Transverse colon (tissue), 4 donors: ENCODE data around the gene PLEKHA6. TPM values are rescaled to one million over a fixed set of nuclear protein-coding genes. Genes with fewer than 3 reads are reported as not detected.

Experiments
- DNase-seq: peaks from one replicate; pipeline ENCODE4 v3.0.0-alpha.2; 2019
- H3K27ac ChIP-seq, 4 donors: fragments of 200-600 bp; sonication (generic); 2 replicates each; pipeline ENCODE4 v1.5.1; 2016 to 2018; ENCODE audit warnings: inconsistent platforms in 4 of 4
- H3K27me3 ChIP-seq: fragments of 200-600 bp; sonication (generic); 2 replicates; pipeline ENCODE4 v1.5.1; 2017; ENCODE audit warnings: inconsistent platforms
- H3K36me3 ChIP-seq, 4 donors: fragments of 200-600 bp; sonication (generic); 2 replicates each; pipeline ENCODE4 v1.5.1; 2017 to 2019; ENCODE audit warnings: inconsistent platforms in 4 of 4
- H3K4me1 ChIP-seq, 4 donors: fragments of 200-600 bp; sonication (generic); 2 replicates each; pipeline ENCODE4 v1.5.1; 2017 to 2020; ENCODE audit warnings: inconsistent platforms in 4 of 4
- H3K4me3 ChIP-seq, 4 donors: fragments of 200-600 bp; sonication (generic); 1 replicate in 1 of 4; 2 replicates in 3 of 4; pipeline versions ENCODE4 v1.5.1 to v1.6.1; 2017 to 2019; ENCODE audit warnings: inconsistent platforms in 4 of 4
- H3K9me3 ChIP-seq, 2 donors: fragments of 200-600 bp; sonication (generic); 2 replicates each; pipeline ENCODE4 v1.5.1; 2017 to 2019; ENCODE audit warnings: inconsistent platforms in 2 of 2
- CTCF ChIP-seq, 5 experiments: fragments of 200-600 bp in 3 of 5; fragments of 450-650 bp in 2 of 5; sonication (generic) in 3 of 5; IDR thresholded peaks; 1 replicate in 2 of 5; 2 replicates in 3 of 5; pipeline ENCODE4 v1.5.1; 2016 to 2017; ENCODE audit warnings: antibody characterized with exemption in 5 of 5, inconsistent platforms in 3 of 5, mild to moderate bottlenecking in 2 of 5, moderate library complexity in 1 of 5
- EP300 ChIP-seq: sonication (generic); formaldehyde crosslinking; IDR thresholded peaks from one replicate; pipeline ENCODE4 v1.6.1; 2017; ENCODE audit warnings: antibody characterized with exemption, low read depth
- POLR2A ChIP-seq: fragments of 450-650 bp; IDR thresholded peaks from one replicate; pipeline ENCODE4 v1.6.1; 2016; ENCODE audit warnings: antibody characterized with exemption, mild to moderate bottlenecking, moderate library complexity
- POLR2AphosphoS5 ChIP-seq, 3 donors: sonication (generic); formaldehyde crosslinking; IDR thresholded peaks; one replicate each; pipeline ENCODE4 v1.6.1; 2016; ENCODE audit warnings: antibody characterized with exemption in 3 of 3
- WGBS, 2 donors: methylation state at CpG; one replicate each; pipeline ENCODE4 v1.1.5; 2018; ENCODE audit warnings: low coverage in 1 of 2; 5-methylcytosine and 5-hydroxymethylcytosine counted together
- in situ Hi-C, 4 donors: fragments of 200-750 bp; cut with MboI; loops; one replicate each; pipeline versions ENCODE4 v1.15.0 to v1.15.1; 2017; ENCODE audit warnings: low sequenced_read_pairs in 3 of 4, low pct_ligation_motif_present in 1 of 4, low pct_unique_long_range_greater_than_20kb in 1 of 4
- intact Hi-C: fragments of 100-400 bp; cut with DNase I; formaldehyde crosslinking; loops from one replicate; pipeline ENCODE4 v1.15.1; 2023; ENCODE audit warnings: low total_unique reads
- total RNA-seq, 4 donors: library from RNA; depleted of rRNA; stranded (reverse); fragments of >200 nt; gene quantifications; one replicate each; pipeline ENCODE4 v1.1.0, GENCODE V29; 2016

The PLEKHA6 gene
- total RNA-seq, 4 donors from 2014 or later = 58.7 to 209 (median 97.9) TPM

GRCh38 chr1:204294357-204294756, 65.4 kb downstream of the PLEKHA6 start:
- intact Hi-C loops (no loop called here), in situ Hi-C loops (no loop called here)
- no peak for TF ChIP-seq CTCF (IDR thresholded peaks at IDR 0.05)
- TF ChIP-seq EP300 = no peak
- TF ChIP-seq POLR2A = no peak
- peak; percentile 47 to 70 (median 56) for TF ChIP-seq POLR2AphosphoS5 (IDR thresholded peaks at IDR 0.05)
- Histone ChIP-seq H3K27ac (peak overlapping the region; percentile 61 to 74 (median 66)), H3K9me3 (no peaks in the 10 kb centered on the region), H3K4me1 (peaks cover 9 to 43% (median 21%) of the 10 kb centered on the region in 4 donors), H3K27me3 (no peaks in the 10 kb centered on the region), H3K36me3 (no peaks in the 10 kb centered on the region), H3K4me3 (no peak overlapping the region)
- 56 to 77% methylated on average over 3 to 5 of the region's 5 CpGs for WGBS, 2 donors
- DNase-seq = peak; percentile 34

GRCh38 chr1:204293605-204294337, 66.0 kb downstream of the PLEKHA6 start:
- no peaks in the 10 kb centered on the region for H3K27me3 ChIP-seq
- WGBS, 2 donors = 66 to 78% methylated on average over 7 of the region's 7 CpGs
- H3K9me3 ChIP-seq = no peaks in the 10 kb centered on the region
- H3K4me1 ChIP-seq = peaks cover 9 to 45% (median 21%) of the 10 kb centered on the region in 4 donors
- in situ Hi-C loops (no loop called here), intact Hi-C loops (no loop called here)
- peak overlapping the region; percentile 61 to 74 (median 66) for H3K27ac ChIP-seq
- no peaks in the 10 kb centered on the region for H3K36me3 ChIP-seq
- no peak for DNase-seq
- TF ChIP-seq POLR2A (no peak), CTCF (IDR thresholded peaks at IDR 0.05) (no peak), POLR2AphosphoS5 (IDR thresholded peaks at IDR 0.05) (peak in 2 of 3 donors; percentile 8 to 43)
- H3K4me3 ChIP-seq = no peak overlapping the region

GRCh38 chr1:204292740-204293139, 67.0 kb downstream of the PLEKHA6 start:
- in situ Hi-C loops (no loop called here), intact Hi-C loops (no loop called here)
- no peak for TF ChIP-seq EP300
- TF ChIP-seq POLR2A = no peak
- no peak for TF ChIP-seq POLR2AphosphoS5 (IDR thresholded peaks at IDR 0.05)
- no peak for TF ChIP-seq CTCF (IDR thresholded peaks at IDR 0.05)
- no peaks in the 10 kb centered on the region for H3K9me3 ChIP-seq
- H3K27me3 ChIP-seq = no peaks in the 10 kb centered on the region
- peak overlapping the region; percentile 61 to 74 (median 66) for H3K27ac ChIP-seq
- H3K4me3 ChIP-seq = no peak overlapping the region
- H3K36me3 ChIP-seq = no peaks in the 10 kb centered on the region
- WGBS, 2 donors = 29 to 49% methylated on average over 3 to 5 of the region's 5 CpGs
- H3K4me1 ChIP-seq = peaks cover 16 to 55% (median 26%) of the 10 kb centered on the region in 4 donors
- DNase-seq = no peak

GRCh38 chr1:204289280-204289679, 70.4 kb downstream of the PLEKHA6 start:
- Histone ChIP-seq H3K9me3 (no peaks in the 10 kb centered on the region), H3K4me1 (peaks cover 7 to 48% (median 17%) of the 10 kb centered on the region in 4 donors), H3K27ac (peak overlapping the region in 2 of 4 donors; percentile 10 to 22), H3K36me3 (no peaks in the 10 kb centered on the region), H3K4me3 (no peak overlapping the region), H3K27me3 (no peaks in the 10 kb centered on the region)
- TF ChIP-seq EP300 = no peak
- no peak for TF ChIP-seq CTCF (IDR thresholded peaks at IDR 0.05)
- no peak for TF ChIP-seq POLR2A
- TF ChIP-seq POLR2AphosphoS5 (IDR thresholded peaks at IDR 0.05) = no peak
- intact Hi-C loops (no loop called here), in situ Hi-C loops (no loop called here)
- 34% methylated on average over 4 of the region's 4 CpGs; no CpG with 5 or more reads in 1 of the 2 donors for WGBS, 2 donors
- no peak for DNase-seq
